Central memory CD8-positive, alpha-beta T cell (primary cell): ENCODE data around the gene ZFTA.
A peak's percentile ranks its signal among the peaks of the same experiment; 100 is the strongest.

Experiments used
- ATAC-seq: fragments of 150-1000 bp; cut with Tn5 transposase; replicated peaks from 2 replicates; pipeline ENCODE4 v1.10.0; 2022; ENCODE audit warnings: mild to moderate bottlenecking, moderate FRiP score, moderate number of reproducible peaks; ENCODE audit not compliant: poor library complexity, severe bottlenecking; ENCODE audit errors: extremely low read depth
- DNase-seq, 2 donors: peaks; one replicate each; pipeline ENCODE4 v3.0.0; 2021; ENCODE audit warnings: low spot score in 2 of 2
- H3K27ac Mint-ChIP-seq: one replicate; pipeline ENCODE4 v1.8.0; 2022; ENCODE audit warnings: low read depth, mild to moderate bottlenecking, moderate library complexity, mixed read lengths
- H3K27me3 Mint-ChIP-seq: one replicate; pipeline ENCODE4 v1.8.0; 2022; ENCODE audit warnings: mixed read lengths
- H3K36me3 Mint-ChIP-seq: one replicate; pipeline ENCODE4 v1.8.0; 2022; ENCODE audit warnings: mild to moderate bottlenecking, moderate library complexity, mixed read lengths; ENCODE audit not compliant: insufficient read depth
- H3K4me1 Mint-ChIP-seq: one replicate; pipeline ENCODE4 v1.8.0; 2022; ENCODE audit warnings: mixed read lengths
- H3K4me3 Mint-ChIP-seq: one replicate; pipeline ENCODE4 v1.8.0; 2022; ENCODE audit warnings: mild to moderate bottlenecking, moderate library complexity, mixed read lengths
- H3K9me3 Mint-ChIP-seq: one replicate; pipeline ENCODE4 v1.8.0; 2022; ENCODE audit warnings: mixed read lengths

ZFTA gene

GRCh38 chr11:63769714-63770455 lies 1.3 kb upstream of the ZFTA start:
- Mint-ChIP-seq H3K27me3 (peaks cover 10% of the 10 kb centered on the region), H3K9me3 (no peaks in the 10 kb centered on the region), H3K27ac (no peak overlapping the region), H3K4me1 (peaks cover 9% of the 10 kb centered on the region), H3K36me3 (peaks cover 6% of the 10 kb centered on the region), H3K4me3 (peak overlapping the region; percentile 60)
- no peak for ATAC-seq
- DNase-seq, result no peak

GRCh38 chr11:63769042-63769713 lies 603 bp upstream of the ZFTA start:
- peak overlapping the region; percentile 60 for H3K4me3 Mint-ChIP-seq
- H3K27ac Mint-ChIP-seq, result no peak overlapping the region
- peaks cover 9% of the 10 kb centered on the region for H3K4me1 Mint-ChIP-seq
- H3K27me3 Mint-ChIP-seq, result peaks cover 10% of the 10 kb centered on the region
- DNase-seq, result no peak
- H3K36me3 Mint-ChIP-seq, result peaks cover 6% of the 10 kb centered on the region
- peak; percentile 30 for ATAC-seq
- no peaks in the 10 kb centered on the region for H3K9me3 Mint-ChIP-seq

- peak overlapping the region; percentile 96 for H3K27ac Mint-ChIP-seq
- peak; percentile 23 for ATAC-seq
These were observed 874 bp downstream of the ZFTA start for GRCh38 chr11:63767565-63768236.

GRCh38 chr11:63767267-63767564 lies 1.4 kb downstream of the ZFTA start:
- Mint-ChIP-seq H3K4me3 (peak overlapping the region; percentile 99), H3K27me3 (peaks cover under 1% of the 10 kb centered on the region), H3K27ac (peak overlapping the region; percentile 96), H3K36me3 (peaks cover 6% of the 10 kb centered on the region), H3K4me1 (peaks cover 9% of the 10 kb centered on the region), H3K9me3 (no peaks in the 10 kb centered on the region)
- DNase-seq (no peak), ATAC-seq (peak; percentile 13)

More at GRCh38 chr11:63767565-63768236, 874 bp downstream of the ZFTA start:
- no peak for DNase-seq
- Mint-ChIP-seq H3K9me3 (no peaks in the 10 kb centered on the region), H3K27me3 (peaks cover 5% of the 10 kb centered on the region), H3K4me1 (peaks cover 9% of the 10 kb centered on the region), H3K4me3 (peak overlapping the region; percentile 99), H3K36me3 (peaks cover 6% of the 10 kb centered on the region)

GRCh38 chr11:63766531-63767235 lies 1.9 kb downstream of the ZFTA start:
- Mint-ChIP-seq H3K36me3 (peaks cover 6% of the 10 kb centered on the region), H3K4me1 (peaks cover 9% of the 10 kb centered on the region), H3K4me3 (peak overlapping the region; percentile 99), H3K27ac (no peak overlapping the region), H3K9me3 (no peaks in the 10 kb centered on the region), H3K27me3 (no peaks in the 10 kb centered on the region)
- ATAC-seq (no peak), DNase-seq (no peak)

- H3K27ac Mint-ChIP-seq, result peak overlapping the region; percentile 55
- ATAC-seq (no peak), DNase-seq (no peak)
- H3K27me3 Mint-ChIP-seq, result no peaks in the 10 kb centered on the region
- peaks cover 9% of the 10 kb centered on the region for H3K4me1 Mint-ChIP-seq
- no peak overlapping the region for H3K4me3 Mint-ChIP-seq
- peaks cover 6% of the 10 kb centered on the region for H3K36me3 Mint-ChIP-seq
- no peaks in the 10 kb centered on the region for H3K9me3 Mint-ChIP-seq
These were observed 2.8 kb downstream of the ZFTA start for GRCh38 chr11:63765688-63766241.

- Mint-ChIP-seq H3K27me3 (no peaks in the 10 kb centered on the region), H3K4me3 (no peak overlapping the region), H3K27ac (peak overlapping the region; percentile 55), H3K36me3 (peaks cover 6% of the 10 kb centered on the region), H3K4me1 (peaks cover 9% of the 10 kb centered on the region), H3K9me3 (no peaks in the 10 kb centered on the region)
- ATAC-seq (no peak), DNase-seq (no peak)
These were observed 3.6 kb downstream of the ZFTA start for GRCh38 chr11:63764679-63765647.

- Mint-ChIP-seq H3K9me3 (no peaks in the 10 kb centered on the region), H3K36me3 (peaks cover 6% of the 10 kb centered on the region)
These were observed 4.3 kb downstream of the ZFTA start for GRCh38 chr11:63764340-63764678.

GRCh38 chr11:63763496-63764339 lies 4.9 kb downstream of the ZFTA start:
- Mint-ChIP-seq H3K36me3 (peaks cover 6% of the 10 kb centered on the region), H3K9me3 (no peaks in the 10 kb centered on the region), H3K27me3 (no peaks in the 10 kb centered on the region), H3K27ac (no peak overlapping the region), H3K4me1 (peaks cover 9% of the 10 kb centered on the region), H3K4me3 (no peak overlapping the region)
- DNase-seq (no peak), ATAC-seq (no peak)

More at GRCh38 chr11:63764340-63764678, 4.3 kb downstream of the ZFTA start:
- H3K27me3 Mint-ChIP-seq, result no peaks in the 10 kb centered on the region
- DNase-seq, result no peak
- H3K27ac Mint-ChIP-seq, result no peak overlapping the region
- H3K4me3 Mint-ChIP-seq, result no peak overlapping the region
- H3K4me1 Mint-ChIP-seq, result peaks cover 9% of the 10 kb centered on the region
- no peak for ATAC-seq

GRCh38 chr11:63762654-63763495 lies 5.7 kb downstream of the ZFTA start:
- no peak for ATAC-seq
- H3K27me3 Mint-ChIP-seq, result no peaks in the 10 kb centered on the region
- H3K4me1 Mint-ChIP-seq, result peaks cover 8% of the 10 kb centered on the region
- H3K27ac Mint-ChIP-seq, result no peak overlapping the region
- DNase-seq, result no peak
- no peak overlapping the region for H3K4me3 Mint-ChIP-seq
- no peaks in the 10 kb centered on the region for H3K9me3 Mint-ChIP-seq
- H3K36me3 Mint-ChIP-seq, result peaks cover 10% of the 10 kb centered on the region
